Right lobe of liver (tissue), 4 donors: Measurements from ENCODE around the gene CHST13.

Experiments used
- POLR2A ChIP-seq: fragments of 450-650 bp; IDR thresholded peaks from one replicate; pipeline ENCODE4 v1.6.1; 2017; ENCODE audit warnings: antibody characterized with exemption, mild to moderate bottlenecking
- TF ChIP-seq, protein P1 (sequence below), 4 donors: fragments of 200-600 bp in 3 of 4; fragments of 450-650 bp in 1 of 4; IDR thresholded peaks; one replicate each; pipeline versions ENCODE4 v1.5.1 to v1.8.0; 2016 to 2022; ENCODE audit warnings: antibody characterized with exemption in 4 of 4, mild to moderate bottlenecking in 2 of 4
- donor health status: DM: no; HTN: no; CAD: no.
- donor health status: DM: no; HTN: no; CAD: no.
- donor health status: DM: no; HTN: yes; CAD: no.

DNA sequence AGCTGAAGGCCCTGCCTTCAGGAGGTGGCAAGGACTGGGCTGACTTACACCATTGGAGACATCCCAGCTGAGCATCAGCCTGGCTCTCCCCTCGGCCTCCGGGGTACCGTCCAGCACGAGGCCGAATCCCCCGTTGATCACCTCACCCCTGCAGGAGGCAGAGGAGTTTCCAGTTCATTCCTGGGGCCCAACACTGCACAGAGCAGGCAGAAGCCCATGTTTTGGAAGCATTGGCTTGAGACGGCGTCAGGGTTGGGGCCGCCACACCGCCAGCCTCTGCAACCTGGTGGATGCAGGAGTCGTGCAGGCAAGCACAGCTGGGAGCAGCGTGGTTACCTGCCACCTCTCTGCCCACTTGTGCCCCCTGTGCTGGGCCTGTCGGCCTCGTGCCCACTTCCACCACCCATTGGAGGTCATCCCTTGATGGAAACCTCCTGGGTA, 40.6 kb upstream of the CHST13 start:
- TF ChIP-seq, protein P1, sequence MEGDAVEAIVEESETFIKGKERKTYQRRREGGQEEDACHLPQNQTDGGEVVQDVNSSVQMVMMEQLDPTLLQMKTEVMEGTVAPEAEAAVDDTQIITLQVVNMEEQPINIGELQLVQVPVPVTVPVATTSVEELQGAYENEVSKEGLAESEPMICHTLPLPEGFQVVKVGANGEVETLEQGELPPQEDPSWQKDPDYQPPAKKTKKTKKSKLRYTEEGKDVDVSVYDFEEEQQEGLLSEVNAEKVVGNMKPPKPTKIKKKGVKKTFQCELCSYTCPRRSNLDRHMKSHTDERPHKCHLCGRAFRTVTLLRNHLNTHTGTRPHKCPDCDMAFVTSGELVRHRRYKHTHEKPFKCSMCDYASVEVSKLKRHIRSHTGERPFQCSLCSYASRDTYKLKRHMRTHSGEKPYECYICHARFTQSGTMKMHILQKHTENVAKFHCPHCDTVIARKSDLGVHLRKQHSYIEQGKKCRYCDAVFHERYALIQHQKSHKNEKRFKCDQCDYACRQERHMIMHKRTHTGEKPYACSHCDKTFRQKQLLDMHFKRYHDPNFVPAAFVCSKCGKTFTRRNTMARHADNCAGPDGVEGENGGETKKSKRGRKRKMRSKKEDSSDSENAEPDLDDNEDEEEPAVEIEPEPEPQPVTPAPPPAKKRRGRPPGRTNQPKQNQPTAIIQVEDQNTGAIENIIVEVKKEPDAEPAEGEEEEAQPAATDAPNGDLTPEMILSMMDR (IDR thresholded peaks at IDR 0.05): no peak
- TF ChIP-seq POLR2A: no peak
